Measurements from ENCODE around the gene CNKSR3. TPM values are rescaled to one million over a fixed set of nuclear protein-coding genes. Genes with fewer than 3 reads are reported as not detected.

Gene CNKSR3
- polyA plus RNA-seq, 4 donors: 57.4 to 61.0 (median 59.0) TPM

DNA sequence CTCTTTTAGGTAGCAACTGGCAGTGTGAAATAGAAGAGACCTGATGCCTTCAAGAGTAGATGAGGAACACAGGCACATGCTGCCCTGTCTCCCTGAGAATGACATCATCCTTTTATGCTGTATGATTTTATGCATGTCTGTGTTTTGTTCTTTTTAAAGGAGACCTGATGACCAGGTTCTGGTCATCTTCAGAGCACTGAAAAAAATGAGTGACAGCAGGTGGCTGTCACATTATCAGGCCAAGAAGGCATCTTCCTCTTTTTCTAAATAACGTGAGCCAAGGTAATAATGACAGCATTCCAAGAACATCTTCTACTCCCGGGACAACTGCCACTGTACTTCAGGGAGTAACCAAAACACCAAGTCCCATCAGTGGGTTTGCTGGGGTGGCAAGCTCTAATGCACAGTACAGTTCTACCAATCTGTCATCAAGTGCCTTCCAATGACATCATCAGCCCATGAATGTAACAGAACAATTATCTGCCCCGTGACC is 28.9 kb downstream of the CNKSR3 start:
- DNase-seq (ENCODE audit: low read depth in 4 of 4, low spot score in 2 of 4): no peak

DNA sequence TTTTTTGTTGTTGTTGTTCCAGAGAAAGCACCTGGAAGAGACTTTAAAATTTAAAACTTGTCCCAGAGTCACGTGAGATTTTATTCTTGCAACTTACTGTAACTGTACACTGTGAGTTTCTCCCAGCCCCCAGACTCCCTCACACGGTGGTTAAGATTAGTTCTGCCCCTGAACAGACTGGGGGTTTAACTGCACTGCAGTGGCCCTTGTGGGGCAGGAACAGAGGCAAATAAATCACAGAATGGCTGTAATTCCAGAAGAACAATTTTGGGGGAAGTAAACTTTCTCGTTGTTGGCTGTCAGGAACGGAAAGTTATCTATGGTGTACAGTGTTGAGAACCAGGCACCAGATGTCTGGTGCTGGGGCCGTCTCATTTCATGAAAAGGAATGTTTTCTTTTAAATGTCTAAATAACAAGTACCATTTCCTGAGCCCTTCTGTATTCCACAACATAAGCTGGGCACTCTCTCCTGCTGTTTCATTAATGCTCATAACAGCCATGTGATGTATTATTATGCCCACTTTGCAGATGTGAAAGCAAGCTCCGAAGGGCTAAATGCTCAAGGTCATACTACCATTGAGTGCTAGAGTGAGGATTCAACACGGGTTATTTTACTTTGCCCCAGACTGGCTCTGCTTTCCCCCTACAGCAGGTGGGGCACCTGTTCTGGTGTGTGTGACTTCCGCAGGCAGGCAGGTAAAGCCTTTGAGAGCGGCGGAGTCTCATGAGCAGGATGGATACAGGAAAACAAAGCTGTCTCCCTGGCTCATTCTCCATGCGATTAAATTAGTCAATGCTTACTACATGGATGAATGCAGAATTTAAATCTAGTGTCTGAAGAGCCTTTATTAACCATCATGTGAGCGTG is 30.5 kb downstream of the CNKSR3 start:
- peak in 1 of 4 donors; percentile 78 for DNase-seq (ENCODE audit: low read depth in 4 of 4, low spot score in 2 of 4)

DNA sequence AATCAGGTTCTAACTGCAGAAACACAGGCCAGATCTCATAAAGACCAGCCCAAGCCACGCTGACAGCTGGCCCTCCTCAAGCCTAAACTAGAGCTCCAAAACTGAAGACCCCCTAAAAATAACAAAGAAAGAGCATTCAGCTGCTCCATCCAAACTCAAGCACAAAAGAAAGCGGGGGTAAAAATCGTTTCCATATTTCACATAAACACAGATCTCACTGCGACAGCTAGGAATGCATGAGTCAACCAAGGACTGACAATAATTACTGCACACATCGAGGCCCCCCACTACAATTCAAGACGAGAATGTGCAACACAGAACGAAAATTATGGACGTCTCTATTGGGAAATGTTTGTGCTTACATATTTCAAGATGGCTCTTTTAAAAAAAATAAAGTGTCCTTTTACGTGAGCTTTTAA is 31.1 kb downstream of the CNKSR3 start:
- DNase-seq (ENCODE audit: low read depth in 4 of 4, low spot score in 2 of 4): peak in 1 of 4 donors; percentile 71

DNA sequence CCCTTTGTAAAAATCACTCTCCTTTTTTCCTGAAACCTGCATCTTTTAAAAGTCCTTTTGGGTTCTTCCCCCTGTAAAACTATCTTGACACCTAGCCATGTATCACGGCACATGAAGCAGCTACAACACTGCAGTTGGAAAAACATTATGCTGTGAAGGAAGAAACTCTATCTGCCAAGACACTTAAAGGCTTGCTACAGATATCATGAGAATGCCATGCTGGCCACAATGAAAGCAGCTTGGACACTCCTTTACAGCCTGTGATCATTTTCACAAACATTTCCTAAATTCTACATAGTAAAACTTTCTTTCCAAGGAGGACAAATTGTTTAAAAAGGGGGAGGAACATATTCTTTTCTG is 31.8 kb downstream of the CNKSR3 start:
- no peak for DNase-seq (ENCODE audit: low read depth in 4 of 4, low spot score in 2 of 4)

GRCh38 chr6:154478021-154478700 is 32.3 kb downstream of the CNKSR3 start:
- no peak for DNase-seq (ENCODE audit: low read depth in 4 of 4, low spot score in 2 of 4)

GRCh38 chr6:154476494-154476893 is 34.0 kb downstream of the CNKSR3 start:
- no peak for DNase-seq (ENCODE audit: low read depth in 4 of 4, low spot score in 2 of 4)

- no peak for DNase-seq (ENCODE audit: low read depth in 4 of 4, low spot score in 2 of 4)
Observed at GRCh38 chr6:154474648-154475428, 35.6 kb downstream of the CNKSR3 start.

DNA sequence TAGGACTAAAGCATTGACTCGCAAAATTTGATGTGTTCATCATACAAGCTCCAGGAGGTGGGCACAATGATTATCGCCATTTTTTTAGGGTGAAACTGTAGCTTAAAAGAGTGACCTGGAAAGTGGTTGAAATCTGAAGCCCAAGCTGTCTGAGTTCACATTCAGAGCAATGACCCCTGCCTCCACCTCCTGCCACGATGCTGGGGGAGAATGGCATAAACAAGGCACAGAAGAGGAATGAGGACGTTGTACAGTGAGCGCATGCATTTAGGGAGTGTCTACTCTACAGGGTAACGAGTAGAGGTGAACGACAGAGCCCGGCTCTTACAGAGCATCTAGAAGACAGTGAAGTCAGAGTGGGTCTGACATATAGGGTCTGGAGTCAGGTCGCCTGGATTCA is 37.2 kb downstream of the CNKSR3 start:
- DNase-seq (ENCODE audit: low read depth in 4 of 4, low spot score in 2 of 4): no peak

- no peak for DNase-seq (ENCODE audit: low read depth in 4 of 4, low spot score in 2 of 4)
Observed at GRCh38 chr6:154471609-154472362, 38.7 kb downstream of the CNKSR3 start.

DNA sequence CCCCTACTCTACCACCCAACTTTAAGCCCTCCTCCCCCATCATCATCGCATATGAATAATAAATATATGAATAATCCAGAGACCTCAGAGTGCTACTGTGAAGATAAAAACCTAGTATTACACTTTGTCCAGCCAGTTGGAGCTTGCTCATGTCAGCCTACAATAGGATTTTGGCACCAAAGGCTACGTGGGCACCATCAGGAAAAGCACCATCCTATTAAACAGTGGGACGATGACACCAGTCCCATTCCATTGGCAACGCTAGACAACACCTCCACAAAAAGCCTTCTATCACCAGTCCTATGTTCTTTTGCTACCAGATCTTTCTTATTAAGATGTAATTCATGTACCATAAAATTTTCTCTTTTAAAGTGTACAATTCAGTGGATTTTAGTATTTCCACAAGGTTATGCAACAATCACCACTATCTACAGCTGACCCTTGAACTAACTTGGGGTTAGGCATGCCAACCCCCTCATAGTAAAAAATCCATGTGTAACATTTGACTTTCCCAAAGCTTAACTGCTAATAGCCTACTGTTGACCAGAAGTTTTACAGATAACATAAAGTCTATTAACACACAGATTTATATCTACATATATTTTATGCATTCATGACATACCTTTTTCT is 41.1 kb downstream of the CNKSR3 start:
- no peak for DNase-seq (ENCODE audit: low read depth in 4 of 4, low spot score in 2 of 4)

DNA sequence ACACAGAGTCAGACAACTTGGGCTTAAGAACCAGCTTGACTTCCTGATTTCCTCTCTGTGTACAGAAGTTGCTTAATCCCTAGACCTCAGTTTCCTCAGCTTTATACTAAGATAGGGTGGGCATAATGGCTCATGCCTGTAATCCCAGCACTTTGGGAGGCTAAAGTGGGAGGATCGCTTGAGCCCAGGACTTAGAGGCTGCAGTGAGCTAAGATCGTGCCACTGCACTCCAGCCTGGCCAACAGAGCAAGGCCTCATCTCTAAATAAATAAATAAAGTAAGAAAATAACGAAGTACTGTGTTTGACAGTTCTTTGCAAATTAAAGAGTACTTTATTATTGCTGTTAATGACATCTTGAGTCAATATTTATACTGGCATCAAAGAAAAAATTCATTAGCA is 41.7 kb downstream of the CNKSR3 start:
- DNase-seq (ENCODE audit: low read depth in 4 of 4, low spot score in 2 of 4): no peak

GRCh38 chr6:154466971-154467679 is 43.4 kb downstream of the CNKSR3 start:
- no peak for DNase-seq (ENCODE audit: low read depth in 4 of 4, low spot score in 2 of 4)

GRCh38 chr6:154466139-154466538 is 44.3 kb downstream of the CNKSR3 start:
- DNase-seq (ENCODE audit: low read depth in 4 of 4, low spot score in 2 of 4): no peak

- no peak for DNase-seq (ENCODE audit: low read depth in 4 of 4, low spot score in 2 of 4)
Observed at GRCh38 chr6:154463573-154464419, 46.7 kb downstream of the CNKSR3 start.

DNA sequence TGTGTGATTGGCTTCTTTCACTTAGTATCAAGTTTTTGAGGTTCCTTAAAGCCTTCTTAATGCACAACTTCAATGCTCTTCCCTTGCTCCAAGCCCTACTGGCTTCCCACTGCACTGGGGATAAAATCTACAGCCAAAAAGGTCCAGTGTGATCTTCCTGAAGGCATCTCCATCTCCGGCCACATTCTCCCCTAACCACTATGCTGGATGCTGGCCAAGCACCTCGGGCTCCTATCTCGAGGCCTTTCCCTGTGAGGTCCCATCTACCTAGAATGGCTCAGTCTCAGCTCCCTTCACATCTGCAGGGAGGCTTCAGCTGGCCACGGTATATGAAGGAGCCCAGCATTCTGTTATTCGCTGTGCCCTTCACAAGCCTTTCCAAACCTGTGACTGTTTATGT is 48.1 kb downstream of the CNKSR3 start:
- no peak for DNase-seq (ENCODE audit: low read depth in 4 of 4, low spot score in 2 of 4)

DNA sequence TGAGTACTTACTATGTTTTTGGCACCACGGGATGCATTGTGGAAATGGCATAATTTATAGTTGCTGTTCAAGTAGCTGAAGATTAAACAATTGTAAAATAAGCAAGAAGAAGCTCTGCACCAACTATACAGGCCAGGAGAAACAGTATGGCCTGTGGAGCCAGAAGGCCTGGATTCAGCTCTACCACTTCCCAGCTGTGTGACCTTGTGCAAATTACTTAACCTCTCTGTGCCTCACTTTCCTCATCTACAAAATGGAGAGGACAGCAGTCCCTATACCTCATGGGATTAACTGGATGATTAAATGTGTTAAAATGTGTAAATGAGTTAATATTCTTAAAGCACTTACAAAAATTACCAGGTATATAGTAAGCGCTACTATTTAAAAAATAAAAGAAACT is 49.1 kb downstream of the CNKSR3 start:
- DNase-seq (ENCODE audit: low read depth in 4 of 4, low spot score in 2 of 4): no peak

DNA sequence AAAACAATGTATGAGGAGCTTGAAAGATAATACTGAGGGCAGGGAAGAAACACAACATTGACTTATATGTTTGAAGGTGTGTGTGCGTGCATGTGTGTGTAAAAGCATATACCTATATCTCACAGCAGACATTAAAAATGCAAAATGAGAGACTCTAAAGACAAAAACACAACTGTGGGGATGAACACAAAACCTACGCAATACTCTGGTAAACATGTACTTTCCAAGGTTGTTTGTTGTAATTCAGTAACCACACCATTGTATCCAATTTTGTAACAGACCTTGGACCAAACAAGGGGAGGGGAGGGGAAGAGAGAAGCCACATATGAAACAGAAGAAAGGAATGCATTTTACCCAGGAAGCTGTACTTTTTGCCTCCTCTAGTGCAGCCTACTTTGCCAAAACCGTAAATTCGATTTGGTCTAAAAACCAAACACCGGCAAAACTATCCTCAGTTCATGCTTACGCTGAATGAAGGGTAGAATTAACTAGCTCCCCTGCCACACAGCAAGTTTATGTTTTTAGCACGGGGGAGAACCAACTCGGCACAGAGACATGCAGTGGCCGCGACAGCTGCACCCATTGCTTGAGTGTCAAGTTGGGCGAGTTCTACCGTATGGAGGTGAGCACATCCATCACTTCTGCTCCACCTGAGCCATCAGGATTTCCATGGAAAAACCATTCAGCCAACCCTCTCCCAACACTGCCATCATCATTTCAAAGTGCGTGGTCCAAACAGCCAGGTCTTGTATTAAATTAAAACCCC is 50.0 kb downstream of the CNKSR3 start:
- DNase-seq (ENCODE audit: low read depth in 4 of 4, low spot score in 2 of 4): no peak

GRCh38 chr6:154459513-154459912 is 51.0 kb downstream of the CNKSR3 start:
- no peak for DNase-seq (ENCODE audit: low read depth in 4 of 4, low spot score in 2 of 4)
